Stomach (tissue), 4 donors: ENCODE data around the gene ABCA12.

ENCODE experiments used
- CTCF ChIP-seq, 7 experiments: fragments of 450-650 bp in 4 of 7; fragments of 200-600 bp in 3 of 7; sonication (generic) in 3 of 7; IDR thresholded peaks; one replicate each; pipeline ENCODE4 v1.5.1; 2016 to 2019; ENCODE audit warnings: antibody characterized with exemption in 7 of 7, control low read depth in 2 of 7, mild to moderate bottlenecking in 1 of 7
- EP300 ChIP-seq: sonication (generic); formaldehyde crosslinking; IDR thresholded peaks from one replicate; pipeline ENCODE4 v1.6.1; 2017; ENCODE audit warnings: antibody characterized with exemption
- POLR2A ChIP-seq, 4 donors: fragments of 450-650 bp; IDR thresholded peaks; one replicate each; pipeline ENCODE4 v1.6.1; 2016; ENCODE audit warnings: antibody characterized with exemption in 4 of 4, control low read depth in 2 of 4, mild to moderate bottlenecking in 1 of 4, moderate library complexity in 1 of 4
- POLR2AphosphoS5 ChIP-seq, 3 donors: sonication (generic); formaldehyde crosslinking; IDR thresholded peaks; one replicate each; pipeline ENCODE4 v1.6.1; 2016; ENCODE audit warnings: antibody characterized with exemption in 3 of 3

- TF ChIP-seq CTCF (IDR thresholded peaks at IDR 0.05) = no peak
- no peak for TF ChIP-seq POLR2A (IDR thresholded peaks at IDR 0.05)
- no peak for TF ChIP-seq POLR2AphosphoS5 (IDR thresholded peaks at IDR 0.05)
- TF ChIP-seq EP300 = no peak
Observed at GRCh38 chr2:215080545-215080944, 57.9 kb downstream of the ABCA12 start.
